Diencephalon (tissue), 1 donor: ENCODE measurements around the gene ROGDI. TPM values are rescaled to one million over a fixed set of nuclear protein-coding genes. Genes with fewer than 3 reads are reported as not detected.

ENCODE experiments used
- small RNA-seq: library from RNA; depleted of rRNA; stranded (forward); fragments of <200 nt; gene quantifications from one replicate; pipeline ENCODE3, GENCODE V24; 2014
- total RNA-seq: library from RNA; depleted of rRNA; stranded (reverse); fragments of >200 nt; gene quantifications from one replicate; pipeline ENCODE4 v1.2.3, GENCODE V29; 2014

Gene ROGDI
- 62.7 TPM for total RNA-seq

GRCh38 chr16:4801962-4802658 lies at the start of gene ROGDI:
Gene ROGDI (minus strand): TSS chr16:4802633. CDS start chr16:4802571, 62 bp downstream.

GRCh38 chr16:4846901-4847773 lies 44.7 kb upstream of the ROGDI start, which contains the start of the genes GLYR1 and UBN1:
Gene GLYR1 (minus strand): TSS chr16:4847288. CDS start chr16:4847265, 23 bp downstream.
Gene UBN1 (plus strand): TSS chr16:4847481. CDS start chr16:4852918, 5,437 bp downstream.

GRCh38 chr16:4795181-4795827 lies 7.1 kb downstream of the ROGDI start, which contains the start of gene SMIM22:
Gene SMIM22 (plus strand): TSS chr16:4795369. CDS start chr16:4795735, 366 bp downstream.

GRCh38 chr16:4787627-4788482 lies 14.6 kb downstream of the ROGDI start, which contains the start of gene SEPTIN12:
Gene SEPTIN12 (minus strand): TSS chr16:4788345. CDS start chr16:4787645, 700 bp downstream.

GRCh38 chr16:4766875-4767628 lies 35.4 kb downstream of the ROGDI start, which contains the start of gene ZNF500:
Gene ZNF500 (minus strand): TSS chr16:4767162. CDS start chr16:4765978, 1,184 bp downstream.

Small RNA genes within 50 kb of the gene (small RNA-seq; reads per million reads assigned to genes)
- gene RF00017: not detected

Other genes with a start within 250 kb of the ROGDI start
- 0.46 TPM for gene C16orf96, start 246.3 kb downstream of the ROGDI start, total RNA-seq
- gene UBALD1, start 187.7 kb downstream of the ROGDI start, total RNA-seq: 2.1 TPM
- gene MGRN1, start 177.8 kb downstream of the ROGDI start, total RNA-seq: 43.8 TPM
- gene NUDT16L1, start 109.1 kb downstream of the ROGDI start, total RNA-seq: 47.5 TPM
- gene ANKS3, start 68.4 kb downstream of the ROGDI start, total RNA-seq: 44.3 TPM
- 2.1 TPM for gene DNAAF8, start 68.1 kb downstream of the ROGDI start, total RNA-seq
- gene ZNF500, start 35.5 kb downstream of the ROGDI start, total RNA-seq: 8.8 TPM
- gene SEPTIN12, start 14.3 kb downstream of the ROGDI start, total RNA-seq: not detected
- not detected for gene SMIM22, start 7.3 kb downstream of the ROGDI start, total RNA-seq
- 72.2 TPM for gene GLYR1, start 44.7 kb upstream of the ROGDI start, total RNA-seq
- gene UBN1, start 44.8 kb upstream of the ROGDI start, total RNA-seq: 17.1 TPM
- 13.4 TPM for gene PPL, start 134.5 kb upstream of the ROGDI start, total RNA-seq
- 1.6 TPM for gene SEC14L5, start 155.7 kb upstream of the ROGDI start, total RNA-seq
- 10.6 TPM for gene NAGPA, start 231.3 kb upstream of the ROGDI start, total RNA-seq